ENCODE data around the gene RNF175. TPM values are rescaled to one million over a fixed set of nuclear protein-coding genes. Genes with fewer than 3 reads are reported as not detected.

RNF175 gene
- total RNA-seq, 4 donors from 2014 or later, result 0.96 TPM; not detected in 3

DNA sequence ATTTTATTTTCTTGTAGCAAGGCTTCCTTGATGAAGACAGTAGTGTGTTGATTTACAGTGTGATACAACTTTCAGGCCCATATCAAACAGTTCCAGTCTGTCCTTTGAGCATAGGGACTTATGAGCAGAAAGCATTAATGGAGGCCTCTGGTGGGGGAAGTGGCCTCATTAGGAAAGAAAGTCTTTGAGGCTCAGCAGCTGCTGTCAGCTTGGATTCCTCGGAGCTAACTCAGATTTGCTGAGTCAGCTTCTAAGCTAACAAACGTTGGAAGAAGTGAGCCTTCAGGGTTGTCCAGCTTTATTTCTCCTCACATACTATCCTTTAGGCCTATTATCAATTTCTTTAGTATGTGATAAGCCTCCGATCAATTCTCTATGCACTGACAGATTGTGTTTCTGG, 44.9 kb upstream of the RNF175 start:
- Histone ChIP-seq H3K9me3 (no peaks in the 10 kb centered on the region), H3K4me1 (no peaks in the 10 kb centered on the region), H3K36me3 (no peaks in the 10 kb centered on the region), H3K27ac (no peak overlapping the region), H3K4me3 (no peak overlapping the region), H3K27me3 (peaks cover 6% of the 10 kb centered on the region)
- intact Hi-C loops (cut with DNase I; ENCODE audit: low total_unique reads), result no loop called here
- in situ Hi-C loops (cut with MboI; ENCODE audit: low pct_ligation_motif_present in 1 of 4, low pct_unique_long_range_greater_than_20kb in 1 of 4, low sequenced_read_pairs in 3 of 4), result no loop called here
- 37 to 52% methylated on average over 2 to 3 of the region's 3 CpGs for WGBS, 2 donors (ENCODE audit: low coverage in 1 of 2)
- TF ChIP-seq POLR2A (IDR thresholded peaks at IDR 0.05), result no peak
- TF ChIP-seq EP300 (IDR thresholded peaks at IDR 0.05; ENCODE audit: low read depth), result no peak
- TF ChIP-seq, protein P1, sequence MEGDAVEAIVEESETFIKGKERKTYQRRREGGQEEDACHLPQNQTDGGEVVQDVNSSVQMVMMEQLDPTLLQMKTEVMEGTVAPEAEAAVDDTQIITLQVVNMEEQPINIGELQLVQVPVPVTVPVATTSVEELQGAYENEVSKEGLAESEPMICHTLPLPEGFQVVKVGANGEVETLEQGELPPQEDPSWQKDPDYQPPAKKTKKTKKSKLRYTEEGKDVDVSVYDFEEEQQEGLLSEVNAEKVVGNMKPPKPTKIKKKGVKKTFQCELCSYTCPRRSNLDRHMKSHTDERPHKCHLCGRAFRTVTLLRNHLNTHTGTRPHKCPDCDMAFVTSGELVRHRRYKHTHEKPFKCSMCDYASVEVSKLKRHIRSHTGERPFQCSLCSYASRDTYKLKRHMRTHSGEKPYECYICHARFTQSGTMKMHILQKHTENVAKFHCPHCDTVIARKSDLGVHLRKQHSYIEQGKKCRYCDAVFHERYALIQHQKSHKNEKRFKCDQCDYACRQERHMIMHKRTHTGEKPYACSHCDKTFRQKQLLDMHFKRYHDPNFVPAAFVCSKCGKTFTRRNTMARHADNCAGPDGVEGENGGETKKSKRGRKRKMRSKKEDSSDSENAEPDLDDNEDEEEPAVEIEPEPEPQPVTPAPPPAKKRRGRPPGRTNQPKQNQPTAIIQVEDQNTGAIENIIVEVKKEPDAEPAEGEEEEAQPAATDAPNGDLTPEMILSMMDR (IDR thresholded peaks at IDR 0.05), result no peak
- no peak for TF ChIP-seq POLR2AphosphoS5 (IDR thresholded peaks at IDR 0.05)
- DNase-seq, result no peak

DNA sequence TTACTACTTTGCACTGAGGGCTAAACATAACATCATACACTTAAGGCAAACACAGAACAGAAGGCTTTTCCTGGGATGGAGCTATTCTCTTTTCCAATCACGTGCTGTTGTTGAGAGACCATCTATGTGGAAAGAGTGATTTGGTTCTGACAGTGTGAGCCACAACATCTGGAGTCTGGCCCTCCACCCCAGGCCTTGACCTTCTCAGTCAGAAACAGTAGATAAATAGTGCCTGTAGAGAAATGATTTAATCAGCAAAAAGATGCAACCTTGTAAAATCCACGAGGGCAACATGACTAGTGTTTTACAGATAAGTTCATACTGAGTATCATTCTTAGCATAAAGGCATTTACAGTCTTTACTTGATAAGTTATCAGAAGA, 39.9 kb upstream of the RNF175 start:
- no peaks in the 10 kb centered on the region for H3K9me3 ChIP-seq
- no peaks in the 10 kb centered on the region for H3K36me3 ChIP-seq
- in situ Hi-C loops (cut with MboI; ENCODE audit: low pct_ligation_motif_present in 1 of 4, low pct_unique_long_range_greater_than_20kb in 1 of 4, low sequenced_read_pairs in 3 of 4), result loop anchor here in 2 of 4 donors (25.0 kb wide), 2 partner anchors 513 to 713 kb away; no protein-coding TSS in a partner anchor
- 30% methylated on average over 2 of the region's 2 CpGs; no CpG with 5 or more reads in 1 of the 2 donors for WGBS, 2 donors (ENCODE audit: low coverage in 1 of 2)
- no peaks in the 10 kb centered on the region for H3K4me1 ChIP-seq
- no peak overlapping the region for H3K4me3 ChIP-seq
- H3K27me3 ChIP-seq, result peaks cover 24% of the 10 kb centered on the region
- no peak overlapping the region for H3K27ac ChIP-seq
- intact Hi-C loops (cut with DNase I; ENCODE audit: low total_unique reads), result no loop called here
- DNase-seq, result no peak
- TF ChIP-seq POLR2AphosphoS5 (IDR thresholded peaks at IDR 0.05) (no peak), POLR2A (IDR thresholded peaks at IDR 0.05) (no peak), EP300 (IDR thresholded peaks at IDR 0.05; ENCODE audit: low read depth) (no peak)
- TF ChIP-seq, protein P1 (IDR thresholded peaks at IDR 0.05), result no peak

GRCh38 chr4:153798901-153799693, 39.3 kb upstream of the RNF175 start:
- intact Hi-C loops (cut with DNase I; ENCODE audit: low total_unique reads) (no loop called here), in situ Hi-C loops (cut with MboI; ENCODE audit: low pct_ligation_motif_present in 1 of 4, low pct_unique_long_range_greater_than_20kb in 1 of 4, low sequenced_read_pairs in 3 of 4) (loop anchor here in 2 of 4 donors (25.0 kb wide), 2 partner anchors 513 to 713 kb away; no protein-coding TSS in a partner anchor)
- Histone ChIP-seq H3K27ac (no peak overlapping the region), H3K9me3 (no peaks in the 10 kb centered on the region), H3K36me3 (no peaks in the 10 kb centered on the region), H3K4me1 (peaks cover 0 to 4% (median 0%) of the 10 kb centered on the region in 4 donors), H3K27me3 (peaks cover 24% of the 10 kb centered on the region), H3K4me3 (no peak overlapping the region)
- no peak for DNase-seq
- WGBS, 2 donors (ENCODE audit: low coverage in 1 of 2), result 57 to 58% methylated on average over 1 to 3 of the region's 3 CpGs
- TF ChIP-seq POLR2A (IDR thresholded peaks at IDR 0.05) (no peak), EP300 (IDR thresholded peaks at IDR 0.05; ENCODE audit: low read depth) (no peak), POLR2AphosphoS5 (IDR thresholded peaks at IDR 0.05) (no peak)
- TF ChIP-seq, protein P1 (IDR thresholded peaks at IDR 0.05), result no peak

- in situ Hi-C loops (cut with MboI; ENCODE audit: low pct_ligation_motif_present in 1 of 4, low pct_unique_long_range_greater_than_20kb in 1 of 4, low sequenced_read_pairs in 3 of 4) (loop anchor here in 2 of 4 donors (25.0 kb wide), 2 partner anchors 514 to 714 kb away; no protein-coding TSS in a partner anchor), intact Hi-C loops (cut with DNase I; ENCODE audit: low total_unique reads) (no loop called here)
- no peak for TF ChIP-seq POLR2AphosphoS5 (IDR thresholded peaks at IDR 0.05)
- TF ChIP-seq EP300 (IDR thresholded peaks at IDR 0.05; ENCODE audit: low read depth), result no peak
- no peak for TF ChIP-seq POLR2A (IDR thresholded peaks at IDR 0.05)
- H3K27me3 ChIP-seq, result peaks cover 30% of the 10 kb centered on the region
- no peaks in the 10 kb centered on the region for H3K36me3 ChIP-seq
- WGBS, 2 donors (ENCODE audit: low coverage in 1 of 2), result 57 to 61% methylated on average over 3 of the region's 3 CpGs
- no peak for DNase-seq
- no peak overlapping the region for H3K27ac ChIP-seq
- peaks cover 0 to 9% (median 1%) of the 10 kb centered on the region in 4 donors for H3K4me1 ChIP-seq
- no peak overlapping the region for H3K4me3 ChIP-seq
- H3K9me3 ChIP-seq, result no peaks in the 10 kb centered on the region
These were observed 38.6 kb upstream of the RNF175 start for GRCh38 chr4:153798420-153798819.

Measured in transverse colon (tissue), 4 donors.